ENCODE results near the gene ASIC1. TPM values are rescaled to one million over a fixed set of nuclear protein-coding genes. Genes with fewer than 3 reads are reported as not detected.
"Not testable (repeated sequence)": the region's sequence is repeated elsewhere in the genome, so short reads cannot be mapped to it uniquely, and the experiment has no call there.

Gene ASIC1
- polyA plus RNA-seq, 2 donors, result 1.4 to 2.1 TPM

DNA sequence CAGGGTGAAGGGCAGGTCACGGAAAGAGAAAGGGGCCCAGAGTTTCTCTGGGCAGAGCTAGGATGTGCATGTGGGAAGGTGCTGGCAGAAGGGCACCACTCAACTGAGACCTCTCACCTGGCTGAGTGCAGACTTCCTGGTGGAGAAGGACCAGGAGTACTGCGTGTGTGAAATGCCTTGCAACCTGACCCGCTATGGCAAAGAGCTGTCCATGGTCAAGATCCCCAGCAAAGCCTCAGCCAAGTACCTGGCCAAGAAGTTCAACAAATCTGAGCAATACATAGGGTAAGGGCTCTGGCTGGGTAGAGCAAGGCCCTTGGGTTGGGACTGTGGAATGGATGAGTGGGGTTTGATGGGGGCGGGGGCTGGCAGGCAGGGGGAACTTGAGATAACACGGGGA is 22.4 kb downstream of the ASIC1 start:
- H3K27me3 ChIP-seq (ENCODE audit: control insufficient read depth in 1 of 2, insufficient read depth in 2 of 2, low read length in 2 of 2), result no peaks in the 10 kb centered on the region
- H3K4me1 ChIP-seq (ENCODE audit: control insufficient read depth in 2 of 2, insufficient read depth in 2 of 2, low read length in 1 of 2), result no peaks in the 10 kb centered on the region
- H3K9me3 ChIP-seq (ENCODE audit: control insufficient read depth in 2 of 2, insufficient read depth in 1 of 2, low read depth in 1 of 2, low read length in 1 of 2), result no peaks in the 10 kb centered on the region
- H3K4me3 ChIP-seq (ENCODE audit: low read depth in 1 of 2, low read length in 2 of 2), result no peak overlapping the region
- 92 to 93% methylated on average over 5 of the region's 5 CpGs for WGBS, 2 donors
- H3K36me3 ChIP-seq (ENCODE audit: control insufficient read depth in 2 of 2, insufficient read depth in 2 of 2, low read length in 1 of 2), result no peaks in the 10 kb centered on the region
- no peak overlapping the region for H3K27ac ChIP-seq (ENCODE audit: low read depth in 2 of 2, low read length in 1 of 2)

DNA sequence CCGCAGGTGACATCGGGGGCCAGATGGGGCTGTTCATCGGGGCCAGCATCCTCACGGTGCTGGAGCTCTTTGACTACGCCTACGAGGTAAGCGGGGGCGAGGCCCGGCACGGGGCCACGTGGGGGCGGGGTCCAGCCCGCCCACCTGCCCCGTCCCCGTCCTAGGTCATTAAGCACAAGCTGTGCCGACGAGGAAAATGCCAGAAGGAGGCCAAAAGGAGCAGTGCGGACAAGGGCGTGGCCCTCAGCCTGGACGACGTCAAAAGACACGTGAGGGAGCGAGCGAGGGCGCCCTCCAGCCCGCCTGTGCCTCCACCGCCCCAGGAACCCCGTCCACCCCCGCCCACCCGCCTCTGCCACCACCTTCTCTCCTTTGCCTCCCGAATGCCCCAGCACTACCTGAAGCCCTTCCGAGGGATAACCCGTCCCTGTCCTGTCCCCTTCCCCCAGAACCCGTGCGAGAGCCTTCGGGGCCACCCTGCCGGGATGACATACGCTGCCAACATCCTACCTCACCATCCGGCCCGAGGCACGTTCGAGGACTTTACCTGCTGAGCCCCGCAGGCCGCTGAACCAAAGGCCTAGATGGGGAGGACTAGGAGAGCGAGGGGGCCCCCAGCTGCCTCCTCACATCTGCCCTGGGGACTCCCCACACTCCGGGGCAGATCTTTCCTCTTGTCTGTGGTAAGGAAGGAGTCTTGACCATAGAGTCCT is 23.9 kb downstream of the ASIC1 start:
- no peaks in the 10 kb centered on the region for H3K9me3 ChIP-seq (ENCODE audit: control insufficient read depth in 2 of 2, insufficient read depth in 1 of 2, low read depth in 1 of 2, low read length in 1 of 2)
- H3K27ac ChIP-seq (ENCODE audit: low read depth in 2 of 2, low read length in 1 of 2), result no peak overlapping the region
- WGBS, 2 donors, result 41 to 47% methylated on average over 42 to 46 of the region's 46 CpGs
- no peak overlapping the region for H3K4me3 ChIP-seq (ENCODE audit: low read depth in 1 of 2, low read length in 2 of 2)
- H3K27me3 ChIP-seq (ENCODE audit: control insufficient read depth in 1 of 2, insufficient read depth in 2 of 2, low read length in 2 of 2), result no peaks in the 10 kb centered on the region
- no peaks in the 10 kb centered on the region for H3K4me1 ChIP-seq (ENCODE audit: control insufficient read depth in 2 of 2, insufficient read depth in 2 of 2, low read length in 1 of 2)
- no peaks in the 10 kb centered on the region for H3K36me3 ChIP-seq (ENCODE audit: control insufficient read depth in 2 of 2, insufficient read depth in 2 of 2, low read length in 1 of 2)

DNA sequence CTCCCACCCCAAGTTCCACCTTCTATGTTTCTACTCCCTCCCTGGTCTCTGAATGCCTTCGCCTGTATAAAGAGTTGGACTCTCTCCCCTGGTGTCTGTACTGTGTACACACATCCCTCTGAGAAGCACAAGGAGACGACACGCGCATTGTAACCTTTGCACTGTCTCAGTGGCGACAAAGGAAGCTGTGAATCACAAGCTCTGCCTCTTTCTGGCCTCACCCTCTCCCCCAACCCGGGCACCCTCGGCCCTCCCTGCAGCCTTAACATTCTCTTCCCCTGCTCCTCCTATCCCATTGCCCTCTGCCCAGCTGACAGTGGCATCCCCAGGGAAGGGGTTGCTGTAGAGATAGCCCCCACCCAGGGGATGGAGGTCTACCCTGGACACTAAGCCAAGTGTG is 25.2 kb downstream of the ASIC1 start:
- 73 to 82% methylated on average over 7 of the region's 7 CpGs for WGBS, 2 donors
- no peaks in the 10 kb centered on the region for H3K9me3 ChIP-seq (ENCODE audit: control insufficient read depth in 2 of 2, insufficient read depth in 1 of 2, low read depth in 1 of 2, low read length in 1 of 2)
- no peaks in the 10 kb centered on the region for H3K4me1 ChIP-seq (ENCODE audit: control insufficient read depth in 2 of 2, insufficient read depth in 2 of 2, low read length in 1 of 2)
- no peak overlapping the region for H3K27ac ChIP-seq (ENCODE audit: low read depth in 2 of 2, low read length in 1 of 2)
- H3K27me3 ChIP-seq (ENCODE audit: control insufficient read depth in 1 of 2, insufficient read depth in 2 of 2, low read length in 2 of 2), result no peaks in the 10 kb centered on the region
- peaks cover 6 to 7% of the 10 kb centered on the region in 2 donors for H3K36me3 ChIP-seq (ENCODE audit: control insufficient read depth in 2 of 2, insufficient read depth in 2 of 2, low read length in 1 of 2)
- H3K4me3 ChIP-seq (ENCODE audit: low read depth in 1 of 2, low read length in 2 of 2), result no peak overlapping the region

DNA sequence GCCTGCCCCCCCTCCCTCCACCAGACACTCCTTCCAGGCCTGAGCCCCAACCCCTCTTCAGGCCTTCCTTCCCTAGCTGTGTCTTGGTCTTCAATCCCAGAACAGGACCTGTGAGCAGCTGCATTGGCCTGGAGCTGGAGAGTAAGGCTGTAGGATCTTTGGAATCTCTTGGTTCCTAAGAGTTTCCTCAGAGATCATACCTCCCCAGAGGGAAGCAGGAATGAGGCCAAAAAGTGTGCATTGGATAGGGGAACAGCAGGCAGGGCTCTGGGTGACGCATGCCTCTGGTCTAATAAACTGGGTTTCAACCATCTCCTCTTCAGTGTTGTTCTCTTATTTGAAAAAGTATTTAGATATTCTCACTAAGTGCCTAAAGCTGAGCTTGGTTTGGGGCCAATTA is 25.9 kb downstream of the ASIC1 start:
- H3K27me3 ChIP-seq (ENCODE audit: control insufficient read depth in 1 of 2, insufficient read depth in 2 of 2, low read length in 2 of 2), result no peaks in the 10 kb centered on the region
- WGBS, 2 donors, result 90 to 95% methylated on average over 1 of the region's 1 CpG
- H3K9me3 ChIP-seq (ENCODE audit: control insufficient read depth in 2 of 2, insufficient read depth in 1 of 2, low read depth in 1 of 2, low read length in 1 of 2), result no peaks in the 10 kb centered on the region
- no peak overlapping the region for H3K4me3 ChIP-seq (ENCODE audit: low read depth in 1 of 2, low read length in 2 of 2)
- H3K4me1 ChIP-seq (ENCODE audit: control insufficient read depth in 2 of 2, insufficient read depth in 2 of 2, low read length in 1 of 2), result no peaks in the 10 kb centered on the region
- H3K27ac ChIP-seq (ENCODE audit: low read depth in 2 of 2, low read length in 1 of 2), result no peak overlapping the region
- peaks cover 6 to 7% of the 10 kb centered on the region in 2 donors for H3K36me3 ChIP-seq (ENCODE audit: control insufficient read depth in 2 of 2, insufficient read depth in 2 of 2, low read length in 1 of 2)

DNA sequence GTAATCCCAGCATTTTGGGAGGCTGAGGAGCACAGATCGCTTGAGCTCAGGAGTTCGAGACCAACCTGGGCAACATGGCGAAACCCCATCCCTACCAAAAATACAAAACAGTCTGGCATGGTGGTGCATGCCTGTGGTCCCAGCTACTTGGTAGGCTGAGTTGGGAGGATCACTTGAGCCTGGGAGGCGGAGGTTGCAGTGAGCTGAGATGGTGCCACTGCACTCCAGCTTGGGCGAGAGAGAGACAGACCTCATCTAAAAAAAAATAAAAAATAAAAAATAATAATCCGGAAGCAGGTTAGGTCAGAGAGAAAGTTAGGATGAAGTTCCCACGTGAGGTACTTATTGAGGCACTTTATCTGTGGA is 27.0 kb downstream of the ASIC1 start:
- Histone ChIP-seq H3K4me3 (ENCODE audit: low read depth in 1 of 2, low read length in 2 of 2) (peak overlapping the region; percentile 62 to 69), H3K27ac (ENCODE audit: low read depth in 2 of 2, low read length in 1 of 2) (peak overlapping the region; percentile 88 to 92)
- H3K36me3 ChIP-seq (ENCODE audit: control insufficient read depth in 2 of 2, insufficient read depth in 2 of 2, low read length in 1 of 2); H3K9me3 ChIP-seq (ENCODE audit: control insufficient read depth in 2 of 2, insufficient read depth in 1 of 2, low read depth in 1 of 2, low read length in 1 of 2); H3K27me3 ChIP-seq (ENCODE audit: control insufficient read depth in 1 of 2, insufficient read depth in 2 of 2, low read length in 2 of 2); H3K4me1 ChIP-seq (ENCODE audit: control insufficient read depth in 2 of 2, insufficient read depth in 2 of 2, low read length in 1 of 2): not testable (repeated sequence)
- WGBS, 2 donors, result 35 to 45% methylated on average over 7 of the region's 7 CpGs

DNA sequence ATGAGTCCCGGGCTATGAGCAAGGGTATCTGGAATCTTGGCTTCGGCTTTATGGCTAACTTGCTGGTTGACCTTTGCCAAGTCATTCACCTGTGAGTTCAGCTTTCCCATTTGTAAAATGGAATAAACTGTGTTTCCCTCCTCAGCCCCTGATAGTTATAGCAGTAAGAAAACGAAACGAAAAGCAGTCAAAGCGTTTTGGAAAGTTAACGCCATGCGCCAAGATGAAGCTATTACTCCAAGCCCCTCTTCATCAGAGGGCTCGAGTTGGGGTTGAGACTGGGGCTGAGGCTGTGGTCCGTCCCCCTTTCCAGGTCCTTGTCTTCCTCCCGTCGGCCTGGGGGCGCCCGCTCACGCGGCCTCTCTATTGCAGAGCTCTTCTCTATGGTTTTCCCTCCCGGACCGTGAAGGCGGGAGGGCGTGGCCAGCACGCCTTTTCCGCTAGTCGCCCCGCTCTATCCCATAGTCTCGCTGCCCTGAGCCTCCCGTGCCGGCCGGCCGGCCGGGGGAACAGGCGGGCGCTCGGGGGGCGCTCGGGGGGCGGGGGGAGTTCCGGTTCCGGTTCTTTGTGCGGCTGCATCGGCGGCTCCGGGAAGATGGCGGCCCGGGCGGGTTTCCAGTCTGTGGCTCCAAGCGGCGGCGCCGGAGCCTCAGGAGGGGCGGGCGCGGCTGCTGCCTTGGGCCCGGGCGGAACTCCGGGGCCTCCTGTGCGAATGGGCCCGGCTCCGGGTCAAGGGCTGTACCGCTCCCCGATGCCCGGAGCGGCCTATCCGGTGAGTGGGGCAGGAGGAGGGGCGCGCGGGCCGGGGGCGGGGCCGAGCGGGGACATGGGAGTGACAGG is 27.6 kb downstream of the ASIC1 start, which contains the start of gene SMARCD1:
Gene SMARCD1, plus strand, starts transcription at position 568 of the 840 bp plus-strand sequence. Its CDS starts 28 bp downstream, at position 596.
- 1% methylated on average over 53 to 69 of the region's 69 CpGs for WGBS, 2 donors
- H3K9me3 ChIP-seq (ENCODE audit: control insufficient read depth in 2 of 2, insufficient read depth in 1 of 2, low read depth in 1 of 2, low read length in 1 of 2), result no peaks in the 10 kb centered on the region
- peak within 1 kb of the TSS; percentile 88 to 92 for H3K27ac ChIP-seq (ENCODE audit: low read depth in 2 of 2, low read length in 1 of 2)
- H3K36me3 ChIP-seq (ENCODE audit: control insufficient read depth in 2 of 2, insufficient read depth in 2 of 2, low read length in 1 of 2), result peaks cover 10% of the 10 kb centered on the region in 2 donors
- H3K27me3 ChIP-seq (ENCODE audit: control insufficient read depth in 1 of 2, insufficient read depth in 2 of 2, low read length in 2 of 2), result no peaks in the 10 kb centered on the region
- no peaks in the 10 kb centered on the region for H3K4me1 ChIP-seq (ENCODE audit: control insufficient read depth in 2 of 2, insufficient read depth in 2 of 2, low read length in 1 of 2)
- peak within 1 kb of the TSS; percentile 62 to 69 for H3K4me3 ChIP-seq (ENCODE audit: low read depth in 1 of 2, low read length in 2 of 2)

DNA sequence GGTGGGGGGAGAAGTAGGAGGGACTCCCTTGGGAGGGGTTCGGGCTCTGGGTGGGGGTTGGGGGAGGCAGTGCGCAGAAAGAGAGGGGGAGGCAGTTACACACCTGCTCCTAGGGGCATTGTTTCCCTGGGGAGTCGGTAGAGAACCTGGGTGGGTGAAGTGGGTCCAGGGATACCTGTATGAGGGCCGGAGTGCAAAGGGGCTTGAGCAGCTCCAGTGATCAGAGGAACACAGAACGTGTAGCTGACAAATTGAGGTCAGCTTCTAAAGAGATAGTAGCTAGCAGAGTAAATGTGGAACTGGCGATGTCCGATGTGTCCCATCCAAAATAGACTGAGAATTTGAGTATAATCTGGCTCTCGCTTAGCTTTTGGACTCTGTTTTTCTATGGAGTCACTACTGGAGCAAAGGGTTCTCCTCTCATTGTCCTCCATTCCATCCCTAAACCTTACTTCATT is 28.2 kb downstream of the ASIC1 start:
- WGBS, 2 donors, result 7 to 9% methylated on average over 8 of the region's 8 CpGs

DNA sequence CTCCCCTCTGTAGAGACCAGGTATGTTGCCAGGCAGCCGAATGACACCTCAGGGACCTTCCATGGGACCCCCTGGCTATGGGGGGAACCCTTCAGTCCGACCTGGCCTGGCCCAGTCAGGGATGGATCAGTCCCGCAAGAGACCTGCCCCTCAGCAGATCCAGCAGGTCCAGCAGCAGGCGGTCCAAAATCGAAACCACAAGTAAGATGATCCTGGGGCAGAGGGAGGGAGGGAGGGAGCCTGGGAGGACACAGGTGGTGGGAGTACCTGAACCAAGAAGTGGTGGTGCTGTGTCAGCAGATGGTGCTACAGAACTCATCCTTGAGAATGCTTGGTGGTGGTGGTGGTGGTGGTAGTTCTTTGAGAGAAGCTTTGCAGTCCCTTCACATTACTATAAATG is 28.8 kb downstream of the ASIC1 start:
- H3K4me1 ChIP-seq (ENCODE audit: control insufficient read depth in 2 of 2, insufficient read depth in 2 of 2, low read length in 1 of 2), result no peaks in the 10 kb centered on the region
- H3K27me3 ChIP-seq (ENCODE audit: control insufficient read depth in 1 of 2, insufficient read depth in 2 of 2, low read length in 2 of 2), result no peaks in the 10 kb centered on the region
- H3K27ac ChIP-seq (ENCODE audit: low read depth in 2 of 2, low read length in 1 of 2), result peak overlapping the region in 1 of 2 donors; percentile 34
- no peaks in the 10 kb centered on the region for H3K9me3 ChIP-seq (ENCODE audit: control insufficient read depth in 2 of 2, insufficient read depth in 1 of 2, low read depth in 1 of 2, low read length in 1 of 2)
- peaks cover 14 to 16% of the 10 kb centered on the region in 2 donors for H3K36me3 ChIP-seq (ENCODE audit: control insufficient read depth in 2 of 2, insufficient read depth in 2 of 2, low read length in 1 of 2)
- WGBS, 2 donors, result 51 to 59% methylated on average over 5 of the region's 5 CpGs
- peak overlapping the region in 1 of 2 donors; percentile 69 for H3K4me3 ChIP-seq (ENCODE audit: low read depth in 1 of 2, low read length in 2 of 2)

More for the DNA sequence above, 28.2 kb downstream of the ASIC1 start:
- peak overlapping the region; percentile 22 to 69 for H3K4me3 ChIP-seq (ENCODE audit: low read depth in 1 of 2, low read length in 2 of 2)
- no peaks in the 10 kb centered on the region for H3K27me3 ChIP-seq (ENCODE audit: control insufficient read depth in 1 of 2, insufficient read depth in 2 of 2, low read length in 2 of 2)
- H3K36me3 ChIP-seq (ENCODE audit: control insufficient read depth in 2 of 2, insufficient read depth in 2 of 2, low read length in 1 of 2), result peaks cover 14% of the 10 kb centered on the region in 2 donors
- H3K9me3 ChIP-seq (ENCODE audit: control insufficient read depth in 2 of 2, insufficient read depth in 1 of 2, low read depth in 1 of 2, low read length in 1 of 2), result no peaks in the 10 kb centered on the region
- no peaks in the 10 kb centered on the region for H3K4me1 ChIP-seq (ENCODE audit: control insufficient read depth in 2 of 2, insufficient read depth in 2 of 2, low read length in 1 of 2)
- peak overlapping the region; percentile 88 to 92 for H3K27ac ChIP-seq (ENCODE audit: low read depth in 2 of 2, low read length in 1 of 2)

DNA sequence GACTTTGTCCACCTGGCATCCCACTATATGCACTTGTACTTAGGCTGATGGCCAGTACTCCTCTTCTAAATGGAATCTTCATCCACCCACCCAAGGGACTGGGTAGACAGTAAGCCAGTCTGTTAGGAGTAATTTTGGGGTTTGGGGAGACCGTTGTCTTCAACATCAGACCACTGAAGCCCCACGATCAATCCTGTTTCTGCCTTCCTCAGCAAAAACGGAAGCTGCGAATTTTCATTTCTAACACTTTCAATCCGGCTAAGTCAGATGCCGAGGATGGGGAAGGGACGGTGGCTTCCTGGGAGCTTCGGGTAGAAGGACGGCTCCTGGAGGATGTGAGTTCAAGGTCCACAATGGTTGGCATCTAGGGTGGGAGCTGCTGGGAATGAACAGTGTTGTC is 29.8 kb downstream of the ASIC1 start:
- no peaks in the 10 kb centered on the region for H3K4me1 ChIP-seq (ENCODE audit: control insufficient read depth in 2 of 2, insufficient read depth in 2 of 2, low read length in 1 of 2)
- peaks cover 14 to 20% of the 10 kb centered on the region in 2 donors for H3K36me3 ChIP-seq (ENCODE audit: control insufficient read depth in 2 of 2, insufficient read depth in 2 of 2, low read length in 1 of 2)
- H3K9me3 ChIP-seq (ENCODE audit: control insufficient read depth in 2 of 2, insufficient read depth in 1 of 2, low read depth in 1 of 2, low read length in 1 of 2), result no peaks in the 10 kb centered on the region
- H3K27ac ChIP-seq (ENCODE audit: low read depth in 2 of 2, low read length in 1 of 2), result no peak overlapping the region
- no peaks in the 10 kb centered on the region for H3K27me3 ChIP-seq (ENCODE audit: control insufficient read depth in 1 of 2, insufficient read depth in 2 of 2, low read length in 2 of 2)
- 85 to 86% methylated on average over 9 of the region's 9 CpGs for WGBS, 2 donors
- H3K4me3 ChIP-seq (ENCODE audit: low read depth in 1 of 2, low read length in 2 of 2), result no peak overlapping the region

All from esophagus (tissue), 2 donors.